ENCODE data around the gene ZNF496.

ZNF496 gene

DNA sequence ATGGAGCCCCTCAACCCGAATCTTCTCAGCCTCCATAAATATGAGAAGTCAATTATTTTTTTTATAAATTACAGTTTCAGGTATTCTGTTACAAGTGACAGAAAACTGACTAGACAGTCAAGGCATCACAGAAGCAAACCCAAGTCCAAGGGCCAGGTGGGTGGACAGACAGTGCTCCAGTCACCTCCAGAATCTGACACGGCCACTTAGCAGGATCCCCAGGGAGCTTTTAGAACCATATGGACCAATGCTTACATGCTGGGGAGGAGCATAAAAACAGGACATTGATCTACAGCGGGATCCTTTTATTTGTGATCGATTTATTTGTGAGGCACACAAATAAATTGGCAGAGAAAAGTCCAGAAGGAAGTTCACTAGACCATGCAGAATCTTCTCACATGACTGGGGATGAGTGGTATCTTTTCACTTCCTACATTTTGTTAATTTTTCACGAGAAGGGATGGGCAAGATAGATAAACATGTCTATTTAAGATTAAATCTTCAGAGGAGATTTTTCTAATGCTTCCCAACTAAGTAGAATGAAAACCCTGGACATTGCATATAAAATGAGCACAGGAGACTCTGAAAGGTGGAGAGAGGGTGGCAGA, 15.0 kb downstream of the ZNF496 start:
- Histone ChIP-seq H3K4me3 (no peak overlapping the region), H3K27ac (no peak overlapping the region)
- TF ChIP-seq, protein P1, sequence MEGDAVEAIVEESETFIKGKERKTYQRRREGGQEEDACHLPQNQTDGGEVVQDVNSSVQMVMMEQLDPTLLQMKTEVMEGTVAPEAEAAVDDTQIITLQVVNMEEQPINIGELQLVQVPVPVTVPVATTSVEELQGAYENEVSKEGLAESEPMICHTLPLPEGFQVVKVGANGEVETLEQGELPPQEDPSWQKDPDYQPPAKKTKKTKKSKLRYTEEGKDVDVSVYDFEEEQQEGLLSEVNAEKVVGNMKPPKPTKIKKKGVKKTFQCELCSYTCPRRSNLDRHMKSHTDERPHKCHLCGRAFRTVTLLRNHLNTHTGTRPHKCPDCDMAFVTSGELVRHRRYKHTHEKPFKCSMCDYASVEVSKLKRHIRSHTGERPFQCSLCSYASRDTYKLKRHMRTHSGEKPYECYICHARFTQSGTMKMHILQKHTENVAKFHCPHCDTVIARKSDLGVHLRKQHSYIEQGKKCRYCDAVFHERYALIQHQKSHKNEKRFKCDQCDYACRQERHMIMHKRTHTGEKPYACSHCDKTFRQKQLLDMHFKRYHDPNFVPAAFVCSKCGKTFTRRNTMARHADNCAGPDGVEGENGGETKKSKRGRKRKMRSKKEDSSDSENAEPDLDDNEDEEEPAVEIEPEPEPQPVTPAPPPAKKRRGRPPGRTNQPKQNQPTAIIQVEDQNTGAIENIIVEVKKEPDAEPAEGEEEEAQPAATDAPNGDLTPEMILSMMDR (IDR thresholded peaks at IDR 0.05), result no peak
- DNase-seq (ENCODE audit: low spot score), result no peak

GRCh38 chr1:247304031-247304430, 27.6 kb downstream of the ZNF496 start:
- TF ChIP-seq, protein P1 (IDR thresholded peaks at IDR 0.05), result no peak
- no peak overlapping the region for H3K4me3 ChIP-seq
- DNase-seq (ENCODE audit: low spot score), result no peak
- H3K27ac ChIP-seq, result no peak overlapping the region

GRCh38 chr1:247303216-247303615, 28.5 kb downstream of the ZNF496 start:
- H3K27ac ChIP-seq, result no peak overlapping the region
- no peak for DNase-seq (ENCODE audit: low spot score)
- TF ChIP-seq, protein P1 (IDR thresholded peaks at IDR 0.05), result no peak
- no peak overlapping the region for H3K4me3 ChIP-seq

- DNase-seq (ENCODE audit: low spot score), result no peak
- H3K4me3 ChIP-seq, result no peak overlapping the region
- H3K27ac ChIP-seq, result no peak overlapping the region
- TF ChIP-seq, protein P1 (IDR thresholded peaks at IDR 0.05), result no peak
These were observed 30.5 kb downstream of the ZNF496 start for GRCh38 chr1:247301176-247301540.

- DNase-seq (ENCODE audit: low spot score), result no peak
- TF ChIP-seq, protein P1 (IDR thresholded peaks at IDR 0.05), result no peak
- no peak overlapping the region for H3K27ac ChIP-seq
- H3K4me3 ChIP-seq, result no peak overlapping the region
These were observed 31.0 kb downstream of the ZNF496 start for GRCh38 chr1:247300491-247301175.

DNA sequence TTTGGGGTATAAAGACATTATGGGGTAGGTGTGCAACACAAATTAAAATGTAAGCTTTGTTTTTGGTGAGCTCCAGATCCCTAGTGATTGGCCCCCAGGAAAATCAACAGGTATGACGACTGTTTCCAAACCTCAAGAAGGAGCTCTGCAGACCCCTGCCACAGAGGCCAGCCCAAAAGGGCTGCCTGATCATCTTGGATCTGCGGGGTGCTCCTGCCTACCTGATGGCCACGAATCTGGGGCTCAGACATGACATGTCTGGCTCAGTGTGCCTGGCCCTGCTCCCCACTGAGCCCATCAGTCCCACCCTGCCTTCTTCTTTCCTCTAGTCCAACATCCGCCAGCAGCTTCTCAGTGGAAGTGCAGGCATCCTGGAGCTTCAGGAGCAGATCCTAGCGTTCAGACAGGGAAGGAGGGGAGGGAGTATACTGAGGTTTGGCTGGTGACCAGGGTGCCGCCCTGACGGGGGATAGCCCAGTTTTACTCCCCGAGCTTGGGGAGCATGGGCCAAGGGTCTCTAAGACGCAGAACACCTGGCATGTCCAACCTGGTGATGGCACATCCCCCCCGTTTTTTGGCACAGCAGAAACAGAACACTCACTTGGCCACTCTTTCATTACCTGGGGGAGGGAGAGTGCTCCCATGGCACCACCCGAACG, 31.8 kb downstream of the ZNF496 start:
- no peak overlapping the region for H3K27ac ChIP-seq
- TF ChIP-seq, protein P1 (IDR thresholded peaks at IDR 0.05), result no peak
- no peak overlapping the region for H3K4me3 ChIP-seq
- DNase-seq (ENCODE audit: low spot score), result no peak

DNA sequence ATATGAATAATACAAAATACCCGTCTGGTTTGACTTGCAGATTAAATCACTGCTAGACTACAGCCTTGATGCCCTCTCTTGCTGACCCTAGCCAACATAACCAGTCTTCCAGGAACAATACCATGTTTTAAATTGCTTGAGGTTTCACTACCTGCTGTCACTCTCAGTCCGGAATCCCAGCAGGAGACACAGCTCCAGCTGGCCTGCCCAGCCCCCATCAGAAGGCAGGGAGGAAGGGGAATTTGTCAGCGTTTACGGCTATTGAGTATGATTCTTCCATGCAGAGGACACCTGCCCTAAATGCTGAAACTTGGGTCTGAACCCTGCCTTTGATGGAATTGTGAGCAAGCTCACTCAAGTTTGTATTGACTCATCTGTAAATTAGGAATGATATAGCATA, 33.0 kb downstream of the ZNF496 start:
- DNase-seq (ENCODE audit: low spot score), result no peak
- Histone ChIP-seq H3K27ac (no peak overlapping the region), H3K4me3 (no peak overlapping the region)
- TF ChIP-seq, protein P1 (IDR thresholded peaks at IDR 0.05), result no peak
